Effector memory CD4-positive, alpha-beta T cell (primary cell): ENCODE data around the gene STYK1.
"Not testable (repeated sequence)": the region's sequence is repeated elsewhere in the genome, so short reads cannot be mapped to it uniquely, and the experiment has no call there.

Source experiments
- DNase-seq, 3 donors: peaks; one replicate each; pipeline ENCODE4 v3.0.0-alpha.2; 2020
- H3K27ac ChIP-seq: 2 replicates; pipeline ENCODE4 v1.7.0; 2013; ENCODE audit warnings: mild to moderate bottlenecking, low read length, moderate library complexity; ENCODE audit not compliant: insufficient read depth, poor library complexity, severe bottlenecking
- H3K27me3 ChIP-seq: replicated peaks from 2 replicates; pipeline ENCODE4 v1.7.0; 2013; ENCODE audit warnings: mild to moderate bottlenecking, low read length; ENCODE audit not compliant: insufficient read depth, control insufficient read depth, poor library complexity, severe bottlenecking
- H3K36me3 ChIP-seq: 2 replicates; pipeline ENCODE4 v1.7.0; 2013; ENCODE audit warnings: mild to moderate bottlenecking, low read length, moderate library complexity; ENCODE audit not compliant: control insufficient read depth, insufficient read depth
- H3K4me1 ChIP-seq: 2 replicates; pipeline ENCODE4 v1.7.0; 2013; ENCODE audit warnings: low read length, mild to moderate bottlenecking; ENCODE audit not compliant: control insufficient read depth, insufficient read depth, poor library complexity, severe bottlenecking
- H3K4me3 ChIP-seq: 2 replicates; pipeline ENCODE4 v1.7.0; 2013; ENCODE audit warnings: low read length, low read depth, mild to moderate bottlenecking; ENCODE audit not compliant: insufficient read depth, poor library complexity, severe bottlenecking
- H3K9me3 ChIP-seq: 2 replicates; pipeline ENCODE4 v1.7.0; 2013; ENCODE audit warnings: mild to moderate bottlenecking, low read length, moderate library complexity; ENCODE audit not compliant: control insufficient read depth

The STYK1 gene

GRCh38 chr12:10590966-10591365 is 82.9 kb downstream of the STYK1 start:
- no peak overlapping the region for H3K27ac ChIP-seq
- H3K36me3 ChIP-seq = no peaks in the 10 kb centered on the region
- no peaks in the 10 kb centered on the region for H3K9me3 ChIP-seq
- H3K4me3 ChIP-seq = no peak overlapping the region
- H3K27me3 ChIP-seq = no peaks in the 10 kb centered on the region
- no peaks in the 10 kb centered on the region for H3K4me1 ChIP-seq
- DNase-seq = no peak

- DNase-seq = no peak
- H3K27me3 ChIP-seq = no peaks in the 10 kb centered on the region
- no peaks in the 10 kb centered on the region for H3K36me3 ChIP-seq
- H3K4me1 ChIP-seq = no peaks in the 10 kb centered on the region
- no peak overlapping the region for H3K27ac ChIP-seq
- H3K4me3 ChIP-seq = no peak overlapping the region
- H3K9me3 ChIP-seq = no peaks in the 10 kb centered on the region
These were observed 89.4 kb downstream of the STYK1 start for GRCh38 chr12:10584415-10584814.

- Histone ChIP-seq H3K9me3 (no peaks in the 10 kb centered on the region), H3K27me3 (no peaks in the 10 kb centered on the region), H3K4me3 (no peak overlapping the region), H3K27ac (no peak overlapping the region), H3K36me3 (no peaks in the 10 kb centered on the region), H3K4me1 (no peaks in the 10 kb centered on the region)
- DNase-seq = no peak
These were observed 91.1 kb downstream of the STYK1 start for GRCh38 chr12:10582704-10583103.

GRCh38 chr12:10582133-10582532 is 91.7 kb downstream of the STYK1 start:
- H3K36me3 ChIP-seq, H3K9me3 ChIP-seq, DNase-seq, H3K27ac ChIP-seq, H3K27me3 ChIP-seq, H3K4me3 ChIP-seq, H3K4me1 ChIP-seq: not testable (repeated sequence)

- DNase-seq = no peak
- no peak overlapping the region for H3K4me3 ChIP-seq
- no peaks in the 10 kb centered on the region for H3K9me3 ChIP-seq
- no peak overlapping the region for H3K27ac ChIP-seq
- no peaks in the 10 kb centered on the region for H3K27me3 ChIP-seq
- no peaks in the 10 kb centered on the region for H3K4me1 ChIP-seq
- no peaks in the 10 kb centered on the region for H3K36me3 ChIP-seq
These were observed 99.5 kb downstream of the STYK1 start for GRCh38 chr12:10574307-10574706.

- not testable (repeated sequence) for H3K9me3 ChIP-seq, H3K36me3 ChIP-seq, DNase-seq, H3K27me3 ChIP-seq, H3K4me1 ChIP-seq, H3K27ac ChIP-seq, H3K4me3 ChIP-seq
These were observed 101.8 kb downstream of the STYK1 start for GRCh38 chr12:10572021-10572490.

- DNase-seq = no peak
- no peaks in the 10 kb centered on the region for H3K9me3 ChIP-seq
- no peaks in the 10 kb centered on the region for H3K27me3 ChIP-seq
- H3K27ac ChIP-seq = no peak overlapping the region
- H3K36me3 ChIP-seq = no peaks in the 10 kb centered on the region
- no peaks in the 10 kb centered on the region for H3K4me1 ChIP-seq
- H3K4me3 ChIP-seq = no peak overlapping the region
These were observed 102.7 kb downstream of the STYK1 start for GRCh38 chr12:10571141-10571540.
